Naive thymus-derived CD4-positive, alpha-beta T cell (primary cell): ENCODE measurements around the gene ELMOD2. TPM values are rescaled to one million over a fixed set of nuclear protein-coding genes. Genes with fewer than 3 reads are reported as not detected.
A peak's percentile ranks its signal among the peaks of the same experiment; 100 is the strongest.

Experiments
- ATAC-seq: fragments of 150-1000 bp; cut with Tn5 transposase; 2 replicates; pipeline ENCODE4 v1.10.0; 2021; ENCODE audit warnings: mild to moderate bottlenecking, moderate library complexity
- CTCF ChIA-PET: fragments of 350-600 bp; sonication (Branson Sonifier 250); formaldehyde crosslinking; loops from one replicate; lab custom pipeline; 2021; ENCODE audit warnings: antibody characterized with exemption; lab: Charles Lee
- POLR2A ChIA-PET: fragments of 350-600 bp; sonication (Branson Sonifier 250); formaldehyde crosslinking; loops from one replicate; lab custom pipeline; 2021; ENCODE audit warnings: antibody characterized with exemption, inconsistent platforms; lab: Charles Lee
- DNase-seq, 9 donors: peaks; one replicate each; pipeline versions ENCODE4 v3.0.0 to v3.0.0-alpha.2; 2020 to 2022; ENCODE audit warnings: mixed read lengths in 1 of 9
- H3K27ac ChIP-seq: one replicate; pipeline ENCODE4 v1.7.0; 2013; ENCODE audit warnings: mild to moderate bottlenecking, low read depth, low read length, moderate library complexity
- H3K27me3 ChIP-seq, 2 donors: one replicate each; pipeline ENCODE4 v1.7.0; 2013; ENCODE audit warnings: low read length in 2 of 2, mild to moderate bottlenecking in 2 of 2, moderate library complexity in 2 of 2; ENCODE audit not compliant: control insufficient read depth in 2 of 2, insufficient read depth in 2 of 2
- H3K36me3 ChIP-seq, 3 experiments: 1 replicate in 2 of 3; 2 replicates in 1 of 3; pipeline ENCODE4 v1.7.0; 2013; ENCODE audit warnings: low read length in 3 of 3, mild to moderate bottlenecking in 3 of 3, moderate library complexity in 1 of 3; ENCODE audit not compliant: insufficient read depth in 3 of 3, control insufficient read depth in 2 of 3
- H3K4me1 ChIP-seq, 2 donors: one replicate each; pipeline ENCODE4 v1.7.0; 2013; ENCODE audit warnings: low read length in 2 of 2, mild to moderate bottlenecking in 2 of 2, moderate library complexity in 1 of 2; ENCODE audit not compliant: control insufficient read depth in 2 of 2, insufficient read depth in 2 of 2
- H3K4me3 ChIP-seq: 2 replicates; pipeline ENCODE4 v1.7.0; 2013; ENCODE audit warnings: mild to moderate bottlenecking, low read length
- H3K9me3 ChIP-seq, 3 experiments: 1 replicate in 2 of 3; 2 replicates in 1 of 3; pipeline ENCODE4 v1.7.0; 2013; ENCODE audit warnings: low read length in 3 of 3; ENCODE audit not compliant: control insufficient read depth in 2 of 3
- H3K27ac Mint-ChIP-seq, 9 donors: one replicate each; pipeline ENCODE4 v1.8.0; 2020 to 2022; ENCODE audit warnings: mixed read lengths in 9 of 9, mild to moderate bottlenecking in 8 of 9, moderate library complexity in 5 of 9, inconsistent platforms in 2 of 9
- H3K27me3 Mint-ChIP-seq, 5 donors: one replicate each; pipeline ENCODE4 v1.8.0; 2021 to 2022; ENCODE audit warnings: mixed read lengths in 5 of 5, mild to moderate bottlenecking in 1 of 5
- H3K36me3 Mint-ChIP-seq, 5 donors: one replicate each; pipeline ENCODE4 v1.8.0; 2020 to 2022; ENCODE audit warnings: mixed read lengths in 5 of 5, mild to moderate bottlenecking in 3 of 5, inconsistent platforms in 1 of 5
- H3K4me1 Mint-ChIP-seq, 7 donors: one replicate each; pipeline ENCODE4 v1.8.0; 2020 to 2022; ENCODE audit warnings: mixed read lengths in 7 of 7, mild to moderate bottlenecking in 3 of 7, inconsistent platforms in 1 of 7
- H3K4me3 Mint-ChIP-seq, 10 donors: one replicate each; pipeline ENCODE4 v1.8.0; 2020 to 2022; ENCODE audit warnings: mild to moderate bottlenecking in 10 of 10, mixed read lengths in 10 of 10, moderate library complexity in 6 of 10, inconsistent platforms in 2 of 10
- H3K9me3 Mint-ChIP-seq, 11 donors: one replicate each; pipeline ENCODE4 v1.8.0; 2020 to 2022; ENCODE audit warnings: mixed read lengths in 11 of 11, mild to moderate bottlenecking in 4 of 11, inconsistent platforms in 1 of 11, moderate library complexity in 1 of 11
- intact Hi-C, 2 donors: fragments of 100-400 bp; cut with micrococcal nuclease; formaldehyde crosslinking; loops; one replicate each; pipeline ENCODE4 v1.15.1; 2023
- polyA plus RNA-seq, 2 donors: library from polyadenylated mRNA; unstranded; fragments of 300-500 nt; fragmentation: Illumina TruSeq; gene quantifications; one replicate each; pipeline ENCODE4 v1.2.3, GENCODE V29; 2021
- total RNA-seq, 6 experiments: library from RNA in 5 of 6; stranded (reverse) in 5 of 6; gene quantifications; 1 replicate in 5 of 6; 2 replicates in 1 of 6; pipeline ENCODE4 v1.2.3 and lab custom pipeline; 2021 to 2026

The ELMOD2 gene
- total and polyA plus RNA-seq, 7 experiments from 2014 or later: 6.7 to 29.2 (median 13.2) TPM

GRCh38 chr4:140575489-140575888 is 51.5 kb downstream of the ELMOD2 start:
- intact Hi-C loops: no loop called here
- Histone ChIP-seq H3K27me3 (peaks cover 5 to 15% of the 10 kb centered on the region in 2 donors), H3K9me3 (no peaks in the 10 kb centered on the region), H3K4me3 (no peak overlapping the region), H3K4me1 (no peaks in the 10 kb centered on the region), H3K36me3 (no peaks in the 10 kb centered on the region), H3K27ac (no peak overlapping the region)
- DNase-seq: no peak
- Mint-ChIP-seq H3K36me3 (peaks cover 0 to 9% (median 0%) of the 10 kb centered on the region in 5 donors), H3K27me3 (peaks cover 56 to 80% (median 74%) of the 10 kb centered on the region in 5 donors), H3K4me3 (no peak overlapping the region), H3K9me3 (peaks cover 0 to 20% (median 9%) of the 10 kb centered on the region in 11 donors), H3K27ac (no peak overlapping the region), H3K4me1 (peaks cover 0 to 7% (median 0%) of the 10 kb centered on the region in 7 donors)
- ChIA-PET CTCF (no interaction called here), POLR2A (no interaction called here)
- ATAC-seq: no peak

DNA sequence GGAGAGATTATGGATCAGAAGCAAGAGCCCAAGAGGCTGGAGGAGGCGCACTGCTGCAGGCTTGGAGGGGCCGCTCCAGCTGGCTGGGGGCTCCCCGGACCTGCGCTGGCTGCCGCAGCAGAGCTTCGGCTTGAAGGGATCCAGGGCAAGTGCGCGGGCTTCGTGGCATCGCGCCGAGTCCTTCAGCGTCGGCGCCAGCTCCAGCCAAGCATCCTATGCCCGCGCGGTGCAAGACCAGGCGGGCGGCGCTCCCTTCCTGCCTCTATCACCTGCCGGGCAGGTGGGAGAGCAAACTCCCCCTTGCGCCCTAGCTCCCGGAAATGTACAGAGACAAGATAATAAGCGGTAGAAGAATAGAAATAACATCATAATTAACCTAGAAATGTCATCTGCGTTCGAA is 55.3 kb downstream of the ELMOD2 start:
- Mint-ChIP-seq H3K4me1 (peaks cover 0 to 7% (median 0%) of the 10 kb centered on the region in 7 donors), H3K4me3 (no peak overlapping the region), H3K27ac (no peak overlapping the region), H3K9me3 (peaks cover 0 to 5% (median 0%) of the 10 kb centered on the region in 11 donors), H3K36me3 (peaks cover 0 to 5% (median 0%) of the 10 kb centered on the region in 5 donors), H3K27me3 (peaks cover 36 to 54% (median 51%) of the 10 kb centered on the region in 5 donors)
- ChIA-PET POLR2A (no interaction called here), CTCF (no interaction called here)
- Histone ChIP-seq H3K27me3 (peaks cover 0 to 5% of the 10 kb centered on the region in 2 donors), H3K4me1 (no peaks in the 10 kb centered on the region), H3K36me3 (no peaks in the 10 kb centered on the region), H3K27ac (no peak overlapping the region), H3K4me3 (no peak overlapping the region), H3K9me3 (no peaks in the 10 kb centered on the region)
- intact Hi-C loops: no loop called here
- ATAC-seq: no peak
- no peak for DNase-seq

DNA sequence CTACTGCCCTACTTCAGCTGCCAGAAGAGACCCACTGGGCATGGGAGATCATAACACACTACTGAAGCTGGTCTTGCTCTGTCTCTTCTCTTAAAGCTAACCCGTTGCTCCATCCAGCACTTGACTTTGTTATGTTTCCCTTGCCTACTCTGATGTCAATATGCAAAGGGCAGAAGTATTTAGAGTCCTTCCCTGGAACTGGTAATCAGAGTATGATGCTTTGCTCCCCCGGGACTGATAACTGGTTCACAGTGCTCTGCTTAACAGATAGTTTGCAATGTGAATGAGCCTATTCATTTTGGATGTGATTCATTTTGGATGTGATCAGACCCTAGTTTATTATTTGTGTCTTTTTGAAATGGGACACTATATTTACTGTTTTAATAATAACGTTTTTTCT is 57.1 kb downstream of the ELMOD2 start:
- Mint-ChIP-seq H3K27ac (no peak overlapping the region), H3K4me3 (no peak overlapping the region), H3K4me1 (peaks cover 0 to 7% (median 0%) of the 10 kb centered on the region in 7 donors), H3K9me3 (peaks cover 0 to 5% (median 0%) of the 10 kb centered on the region in 11 donors), H3K36me3 (peaks cover 0 to 5% (median 0%) of the 10 kb centered on the region in 5 donors), H3K27me3 (peaks cover 30 to 44% (median 40%) of the 10 kb centered on the region in 5 donors)
- peaks cover 0 to 5% of the 10 kb centered on the region in 2 donors for H3K27me3 ChIP-seq
- intact Hi-C loops: no loop called here
- no peak for DNase-seq
- CTCF ChIA-PET: no interaction called here
- no peak for ATAC-seq
- no peaks in the 10 kb centered on the region for H3K4me1 ChIP-seq
- no peaks in the 10 kb centered on the region for H3K36me3 ChIP-seq
- no peak overlapping the region for H3K27ac ChIP-seq
- no peaks in the 10 kb centered on the region for H3K9me3 ChIP-seq
- H3K4me3 ChIP-seq: no peak overlapping the region
- POLR2A ChIA-PET: no interaction called here

DNA sequence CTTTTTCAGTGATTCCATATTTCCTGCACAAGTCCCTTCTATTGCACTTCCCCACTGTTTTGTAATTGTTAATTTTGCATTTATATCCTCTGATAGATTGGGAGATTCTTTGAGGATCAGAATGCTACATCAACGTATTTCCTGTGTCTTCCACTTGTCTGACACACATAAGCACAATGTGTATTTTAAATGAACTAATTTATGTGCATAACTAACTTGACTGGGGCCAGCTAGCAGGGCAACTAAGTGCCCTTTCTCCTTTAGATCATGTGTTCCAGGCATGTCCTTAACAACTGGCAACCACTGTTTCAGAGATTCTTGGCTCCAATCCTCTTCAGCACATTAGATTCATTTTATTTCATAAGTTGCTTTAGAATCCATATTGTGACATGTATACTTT is 60.5 kb downstream of the ELMOD2 start:
- Histone ChIP-seq H3K9me3 (no peaks in the 10 kb centered on the region), H3K4me1 (no peaks in the 10 kb centered on the region), H3K4me3 (no peak overlapping the region), H3K27ac (no peak overlapping the region), H3K27me3 (no peaks in the 10 kb centered on the region), H3K36me3 (no peaks in the 10 kb centered on the region)
- ChIA-PET CTCF (no interaction called here), POLR2A (no interaction called here)
- peaks cover 5 to 23% (median 14%) of the 10 kb centered on the region in 5 donors for H3K27me3 Mint-ChIP-seq
- no peaks in the 10 kb centered on the region for H3K4me1 Mint-ChIP-seq
- ATAC-seq (no peak), DNase-seq (no peak)
- H3K36me3 Mint-ChIP-seq: no peaks in the 10 kb centered on the region
- no peak overlapping the region for H3K27ac Mint-ChIP-seq
- intact Hi-C loops: no loop called here
- H3K4me3 Mint-ChIP-seq: no peak overlapping the region
- no peaks in the 10 kb centered on the region for H3K9me3 Mint-ChIP-seq

DNA sequence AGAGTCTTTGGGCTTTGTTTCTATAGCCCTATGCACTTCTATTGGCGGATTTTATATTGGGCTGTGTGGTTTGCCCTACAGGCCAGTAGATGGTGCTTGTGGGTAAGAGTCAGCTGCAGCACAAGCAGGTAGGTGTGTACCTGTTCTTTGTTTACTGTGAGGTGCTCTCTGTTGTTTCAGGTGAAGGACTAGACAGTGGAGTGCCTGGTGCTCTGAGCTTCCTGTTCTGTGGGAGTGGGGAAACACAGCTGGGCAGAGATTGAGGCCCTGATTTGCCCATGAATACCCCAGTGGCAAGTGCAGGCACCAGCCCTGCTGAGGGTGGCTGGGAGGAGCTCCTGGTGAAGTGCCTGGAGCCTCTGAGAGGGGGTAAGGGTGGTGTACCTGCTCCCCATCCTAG is 71.1 kb downstream of the ELMOD2 start:
- no peak overlapping the region for H3K27ac Mint-ChIP-seq
- peak; percentile 32 for ATAC-seq
- intact Hi-C loops: loop anchor here in 1 of 2 donors (10.0 kb wide), 1 partner anchor 260 kb away; no protein-coding TSS in a partner anchor
- H3K27me3 Mint-ChIP-seq: peaks cover 21 to 42% (median 34%) of the 10 kb centered on the region in 5 donors
- Histone ChIP-seq H3K4me3 (no peak overlapping the region), H3K27me3 (no peaks in the 10 kb centered on the region), H3K27ac (no peak overlapping the region), H3K9me3 (no peaks in the 10 kb centered on the region), H3K4me1 (no peaks in the 10 kb centered on the region), H3K36me3 (no peaks in the 10 kb centered on the region)
- CTCF ChIA-PET: no interaction called here
- no peak overlapping the region for H3K4me3 Mint-ChIP-seq
- DNase-seq: no peak
- POLR2A ChIA-PET: no interaction called here
- H3K36me3 Mint-ChIP-seq: peaks cover 0 to 7% (median 0%) of the 10 kb centered on the region in 5 donors
- H3K9me3 Mint-ChIP-seq: peaks cover 0 to 12% (median 7%) of the 10 kb centered on the region in 11 donors
- peaks cover 0 to 12% (median 5%) of the 10 kb centered on the region in 7 donors for H3K4me1 Mint-ChIP-seq

- no peaks in the 10 kb centered on the region for H3K36me3 ChIP-seq
- ChIA-PET POLR2A (no interaction called here), CTCF (interaction anchor here (0.7 kb wide), 1 partner anchor 216 kb away, joined by 3 read pairs; no protein-coding TSS in a partner anchor)
- H3K4me3 ChIP-seq: no peak overlapping the region
- ATAC-seq (no peak), DNase-seq (no peak)
- Mint-ChIP-seq H3K27ac (no peak overlapping the region), H3K4me3 (no peak overlapping the region), H3K4me1 (no peaks in the 10 kb centered on the region), H3K36me3 (no peaks in the 10 kb centered on the region), H3K9me3 (peaks cover 0 to 1% (median 0%) of the 10 kb centered on the region in 11 donors), H3K27me3 (peaks cover 0 to 26% (median 17%) of the 10 kb centered on the region in 5 donors)
- no peak overlapping the region for H3K27ac ChIP-seq
- no peaks in the 10 kb centered on the region for H3K9me3 ChIP-seq
- H3K4me1 ChIP-seq: no peaks in the 10 kb centered on the region
- intact Hi-C loops: no loop called here
- H3K27me3 ChIP-seq: no peaks in the 10 kb centered on the region
Observed at GRCh38 chr4:140600408-140600807, 76.4 kb downstream of the ELMOD2 start.

- ChIA-PET CTCF (no interaction called here), POLR2A (no interaction called here)
- Histone ChIP-seq H3K27ac (no peak overlapping the region), H3K36me3 (no peaks in the 10 kb centered on the region), H3K27me3 (no peaks in the 10 kb centered on the region), H3K4me1 (no peaks in the 10 kb centered on the region), H3K9me3 (no peaks in the 10 kb centered on the region), H3K4me3 (no peak overlapping the region)
- Mint-ChIP-seq H3K9me3 (peaks cover 0 to 1% (median 0%) of the 10 kb centered on the region in 11 donors), H3K4me3 (no peak overlapping the region), H3K27ac (no peak overlapping the region), H3K36me3 (no peaks in the 10 kb centered on the region), H3K4me1 (no peaks in the 10 kb centered on the region), H3K27me3 (peaks cover 0 to 27% (median 8%) of the 10 kb centered on the region in 5 donors)
- DNase-seq (no peak), ATAC-seq (no peak)
- intact Hi-C loops: no loop called here
Observed at GRCh38 chr4:140602714-140603113, 78.7 kb downstream of the ELMOD2 start.
